DMS153 (cell line): ENCODE data around the gene ZNF687.

ENCODE experiments used
- DNase-seq: peaks from one replicate; lab custom pipeline; 2025; lab: John Stamatoyannopoulos, UW

ZNF687 gene

DNA sequence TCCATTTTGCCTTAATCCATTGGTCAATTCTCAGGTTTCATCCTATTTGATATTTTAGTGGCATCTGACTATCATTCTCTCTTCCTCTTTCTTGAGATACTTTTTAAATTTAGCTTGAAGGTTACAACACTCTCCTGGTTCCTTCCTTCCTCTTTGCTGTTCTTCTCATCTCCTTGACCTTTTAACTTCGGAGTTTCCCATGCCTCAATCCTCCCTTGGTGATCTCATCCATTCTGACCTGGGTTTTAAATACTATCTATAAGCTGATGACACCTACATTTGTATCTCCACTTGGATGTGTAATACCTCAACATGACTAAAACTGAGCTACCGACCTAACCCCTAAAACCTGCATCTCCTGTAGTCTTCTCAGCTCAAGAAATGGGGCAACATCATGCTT lies 4.8 kb upstream of the ZNF687 start:
- no peak for DNase-seq

DNA sequence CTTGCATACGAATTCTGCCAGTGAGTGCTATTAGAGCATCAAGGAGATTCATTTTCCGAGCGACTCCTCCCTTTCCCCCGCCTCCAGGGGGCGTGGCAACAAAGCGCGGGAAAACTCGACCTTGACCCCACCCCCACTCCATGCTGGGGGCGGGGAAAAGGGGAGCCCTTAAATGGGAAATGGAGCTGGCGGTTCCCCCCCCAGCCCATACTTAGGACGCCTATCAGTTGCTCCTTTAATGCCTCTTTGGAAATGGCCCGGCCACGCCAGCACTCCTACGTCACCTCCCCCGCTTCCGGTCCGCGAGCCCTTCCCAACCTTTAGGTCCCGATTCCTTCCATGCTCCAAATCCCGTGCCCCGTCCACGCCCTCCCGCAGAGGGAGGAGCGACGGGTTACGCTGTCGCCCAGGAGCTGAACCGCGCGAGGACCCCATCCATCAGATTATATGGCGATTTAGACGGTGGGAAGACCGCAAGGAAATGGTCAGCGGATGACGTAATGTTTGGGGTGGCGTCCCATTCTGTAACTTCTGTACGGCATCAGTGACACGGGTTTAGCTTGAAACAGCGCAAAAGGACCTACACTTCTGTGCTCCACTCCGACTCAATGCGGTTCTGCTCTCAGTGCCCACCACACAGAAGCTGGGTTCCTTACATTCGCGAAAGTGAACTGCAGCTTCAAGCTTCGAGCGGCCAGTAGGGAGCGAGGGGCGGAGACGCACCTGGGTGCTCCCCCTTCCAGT lies 702 bp upstream of the ZNF687 start:
- DNase-seq = peak; percentile 99

DNA sequence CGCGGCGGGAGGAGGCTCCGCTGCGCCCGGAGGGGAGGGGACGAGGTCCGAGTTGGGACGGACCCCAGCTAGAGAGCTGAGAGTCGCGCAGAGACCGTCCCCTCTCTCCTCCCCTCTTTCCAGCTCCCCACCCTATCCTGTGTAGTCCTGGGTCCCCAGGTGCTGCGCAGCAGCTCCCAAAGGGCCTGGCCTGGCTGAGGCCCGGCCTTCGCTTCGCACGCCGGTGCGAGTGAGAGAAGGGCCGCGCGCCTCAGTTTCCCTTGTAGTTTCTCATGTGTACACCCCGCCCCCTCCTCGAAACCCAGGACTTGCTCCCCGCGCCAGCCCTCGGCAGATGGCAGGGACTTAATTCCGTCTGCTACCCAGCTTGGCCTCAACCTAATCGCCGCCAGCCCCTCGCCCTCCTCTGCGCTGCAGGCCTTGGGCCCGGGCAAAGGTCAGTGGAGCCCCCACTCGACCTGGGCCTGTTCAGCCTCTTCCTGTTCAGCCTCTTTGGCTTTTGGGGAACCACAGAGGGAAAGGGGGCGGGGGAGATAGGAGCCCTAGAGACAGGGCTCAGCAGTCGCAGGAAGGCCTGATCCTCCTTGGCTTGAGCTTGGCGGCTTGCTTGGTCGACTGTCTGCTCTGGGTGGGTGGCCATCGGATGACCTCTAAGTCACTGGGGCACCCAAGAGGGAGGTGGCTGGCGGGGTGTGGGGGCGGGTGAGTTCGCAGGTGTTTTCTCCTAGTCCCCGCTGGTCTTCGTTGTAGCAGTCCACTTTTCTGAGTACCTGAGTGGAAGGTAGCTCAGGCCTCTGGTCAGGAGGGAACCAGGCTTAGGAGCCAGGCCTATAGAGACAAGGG lies 1.0 kb downstream of the ZNF687 start:
- no peak for DNase-seq

DNA sequence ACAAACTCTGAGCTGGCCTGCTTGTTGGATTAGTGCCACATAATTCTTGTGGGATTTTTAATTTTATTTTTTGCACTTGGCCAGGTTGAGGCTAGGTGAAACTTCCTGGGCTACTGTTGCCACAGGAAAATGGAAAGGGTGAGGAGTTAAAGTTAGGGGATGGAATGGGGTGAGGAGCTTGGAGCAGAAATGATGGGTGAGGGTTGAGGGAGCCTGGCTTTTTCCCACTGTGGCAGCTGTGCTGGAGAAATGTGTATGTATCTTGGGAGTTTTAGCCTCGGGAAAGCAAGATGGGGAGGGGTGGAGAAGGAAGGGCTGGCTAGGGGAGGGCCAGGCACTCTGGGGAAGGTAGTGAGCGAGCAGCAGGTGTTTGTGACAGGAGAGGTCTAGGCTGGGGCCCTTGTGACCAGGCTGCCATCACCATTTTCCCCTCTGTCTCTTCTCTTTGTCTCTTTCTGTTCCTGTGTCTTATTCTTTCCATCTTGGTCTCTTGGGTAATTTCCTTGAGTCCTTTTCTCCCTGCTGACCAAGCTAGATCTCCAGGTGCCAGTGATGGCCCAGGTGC lies 2.0 kb downstream of the ZNF687 start:
- no peak for DNase-seq

DNA sequence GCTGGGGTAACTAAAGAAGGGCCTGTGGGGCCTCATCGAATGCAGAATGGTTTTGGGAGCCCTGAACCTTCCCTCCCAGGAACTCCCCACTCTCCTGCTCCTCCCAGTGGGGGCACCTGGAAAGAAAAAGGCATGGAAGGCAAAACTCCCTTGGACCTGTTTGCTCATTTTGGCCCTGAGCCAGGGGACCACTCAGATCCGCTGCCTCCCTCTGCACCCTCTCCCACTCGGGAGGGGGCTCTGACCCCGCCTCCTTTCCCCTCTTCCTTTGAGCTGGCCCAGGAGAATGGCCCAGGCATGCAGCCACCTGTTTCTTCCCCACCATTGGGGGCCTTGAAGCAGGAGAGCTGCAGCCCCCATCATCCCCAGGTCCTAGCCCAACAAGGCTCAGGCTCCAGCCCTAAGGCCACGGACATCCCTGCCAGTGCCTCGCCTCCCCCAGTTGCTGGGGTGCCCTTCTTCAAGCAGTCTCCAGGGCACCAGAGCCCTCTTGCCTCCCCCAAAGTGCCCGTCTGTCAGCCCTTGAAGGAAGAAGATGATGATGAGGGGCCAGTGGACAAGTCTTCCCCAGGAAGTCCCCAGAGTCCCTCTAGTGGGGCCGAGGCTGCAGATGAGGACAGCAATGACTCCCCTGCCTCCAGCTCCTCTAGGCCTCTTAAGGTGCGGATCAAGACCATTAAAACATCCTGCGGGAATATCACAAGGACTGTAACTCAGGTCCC lies 4.7 kb downstream of the ZNF687 start:
- DNase-seq = no peak

DNA sequence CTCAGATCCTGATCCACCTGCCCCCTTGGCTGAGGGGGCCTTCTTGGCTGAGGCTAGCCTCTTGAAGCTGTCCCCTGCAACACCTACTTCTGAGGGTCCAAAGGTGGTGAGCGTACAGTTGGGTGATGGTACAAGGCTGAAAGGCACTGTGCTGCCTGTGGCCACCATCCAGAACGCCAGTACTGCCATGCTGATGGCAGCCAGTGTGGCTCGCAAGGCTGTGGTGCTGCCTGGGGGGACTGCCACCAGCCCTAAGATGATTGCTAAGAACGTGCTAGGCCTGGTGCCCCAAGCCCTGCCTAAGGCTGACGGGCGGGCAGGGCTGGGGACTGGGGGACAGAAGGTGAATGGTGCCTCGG lies 5.2 kb downstream of the ZNF687 start:
- no peak for DNase-seq

DNA sequence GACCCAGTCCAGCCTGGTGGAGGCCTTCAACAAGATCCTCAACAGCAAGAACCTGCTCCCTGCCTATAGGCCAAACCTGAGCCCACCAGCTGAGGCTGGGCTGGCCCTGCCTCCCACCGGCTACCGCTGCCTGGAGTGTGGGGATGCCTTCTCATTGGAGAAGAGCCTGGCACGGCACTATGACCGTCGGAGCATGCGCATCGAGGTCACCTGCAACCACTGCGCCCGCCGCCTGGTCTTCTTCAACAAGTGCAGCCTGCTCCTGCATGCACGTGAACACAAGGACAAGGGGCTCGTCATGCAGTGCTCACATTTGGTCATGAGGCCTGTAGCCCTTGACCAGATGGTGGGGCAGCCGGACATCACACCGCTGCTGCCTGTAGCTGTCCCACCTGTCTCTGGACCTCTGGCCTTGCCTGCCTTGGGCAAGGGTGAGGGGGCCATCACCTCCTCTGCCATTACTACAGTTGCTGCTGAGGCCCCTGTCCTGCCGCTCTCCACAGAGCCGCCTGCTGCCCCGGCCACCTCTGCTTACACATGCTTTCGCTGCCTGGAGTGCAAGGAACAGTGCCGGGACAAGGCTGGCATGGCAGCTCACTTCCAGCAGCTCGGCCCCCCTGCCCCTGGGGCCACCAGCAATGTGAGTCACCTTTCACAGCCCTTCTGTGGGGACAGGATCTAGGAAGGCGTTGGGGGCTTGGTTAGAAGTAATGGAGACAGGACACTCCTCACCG lies 5.8 kb downstream of the ZNF687 start:
- no peak for DNase-seq

DNA sequence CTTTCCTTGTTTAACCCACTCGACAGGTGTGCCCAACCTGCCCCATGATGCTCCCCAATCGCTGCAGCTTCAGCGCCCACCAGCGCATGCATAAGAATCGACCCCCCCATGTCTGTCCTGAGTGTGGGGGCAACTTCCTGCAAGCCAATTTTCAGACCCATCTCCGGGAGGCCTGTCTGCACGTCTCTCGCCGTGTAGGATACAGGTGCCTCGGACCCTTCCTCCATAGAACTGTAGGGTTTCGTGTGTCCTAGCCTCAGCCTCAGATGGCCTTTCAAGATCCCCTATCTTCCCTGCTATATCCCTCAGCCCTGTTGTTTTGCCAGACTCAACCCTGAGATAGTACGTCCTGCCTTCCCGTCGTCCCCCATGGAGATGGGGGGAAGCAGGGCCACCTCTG lies 6.4 kb downstream of the ZNF687 start:
- DNase-seq = no peak

DNA sequence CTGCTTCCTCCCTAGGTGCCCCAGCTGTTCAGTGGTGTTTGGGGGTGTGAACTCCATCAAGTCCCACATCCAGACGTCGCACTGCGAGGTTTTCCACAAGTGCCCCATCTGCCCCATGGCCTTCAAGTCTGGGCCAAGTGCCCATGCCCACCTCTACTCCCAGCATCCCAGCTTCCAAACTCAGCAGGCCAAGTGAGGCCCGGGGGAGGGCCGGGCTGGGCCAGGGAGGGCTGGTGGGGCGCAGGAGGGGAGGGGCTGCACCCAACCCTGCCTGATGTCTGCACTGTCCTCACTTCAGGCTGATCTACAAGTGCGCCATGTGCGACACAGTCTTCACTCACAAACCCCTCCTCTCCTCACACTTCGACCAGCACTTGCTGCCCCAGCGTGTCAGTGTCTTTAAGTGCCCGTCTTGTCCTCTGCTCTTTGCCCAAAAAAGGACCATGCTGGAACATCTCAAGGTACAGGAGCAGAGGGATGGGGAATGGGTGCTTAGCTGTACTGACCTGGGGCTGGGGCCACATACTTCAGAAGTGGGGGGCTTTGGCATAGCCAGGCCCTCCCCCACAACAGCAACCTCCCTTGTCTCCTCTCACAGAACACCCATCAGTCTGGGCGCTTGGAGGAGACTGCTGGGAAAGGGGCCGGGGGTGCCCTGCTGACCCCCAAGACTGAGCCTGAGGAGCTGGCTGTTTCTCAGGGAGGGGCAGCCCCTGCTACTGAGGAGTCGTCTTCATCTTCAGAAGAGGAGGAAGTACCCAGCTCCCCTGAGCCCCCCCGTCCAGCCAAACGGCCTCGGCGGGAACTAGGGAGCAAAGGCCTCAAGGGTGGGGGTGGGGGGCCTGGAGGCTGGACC lies 7.2 kb downstream of the ZNF687 start:
- no peak for DNase-seq

DNA sequence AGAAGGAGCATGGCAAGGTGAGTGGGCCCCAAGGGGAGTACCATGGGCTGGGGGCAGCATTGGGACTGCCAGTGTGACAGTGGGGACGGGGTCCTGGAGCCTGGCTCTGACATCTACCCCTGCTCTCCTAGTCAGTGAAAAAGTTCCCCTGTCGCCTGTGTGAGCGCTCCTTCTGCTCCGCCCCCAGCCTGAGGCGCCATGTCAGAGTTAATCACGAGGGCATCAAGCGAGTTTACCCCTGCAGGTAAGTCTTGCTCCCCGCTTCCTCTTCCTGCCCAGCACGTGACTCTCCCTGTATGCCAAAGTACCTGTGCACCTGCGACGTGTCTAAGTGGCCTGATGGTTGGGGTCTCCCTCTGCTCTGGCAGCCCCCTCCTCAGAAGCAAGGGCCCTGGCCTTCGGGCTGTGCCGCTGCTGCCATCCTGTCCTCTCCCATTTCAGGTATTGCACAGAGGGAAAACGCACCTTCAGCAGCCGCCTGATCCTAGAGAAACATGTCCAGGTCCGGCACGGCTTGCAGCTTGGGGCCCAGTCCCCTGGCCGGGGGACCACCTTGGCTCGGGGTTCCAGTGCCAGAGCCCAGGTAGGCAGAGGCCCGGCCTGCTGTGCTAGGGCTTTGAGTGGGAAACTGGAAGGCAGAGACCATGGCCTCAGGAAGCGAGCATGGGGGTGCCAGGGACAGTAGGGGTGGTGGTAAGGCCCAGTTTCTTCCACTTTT lies 8.1 kb downstream of the ZNF687 start:
- no peak for DNase-seq

DNA sequence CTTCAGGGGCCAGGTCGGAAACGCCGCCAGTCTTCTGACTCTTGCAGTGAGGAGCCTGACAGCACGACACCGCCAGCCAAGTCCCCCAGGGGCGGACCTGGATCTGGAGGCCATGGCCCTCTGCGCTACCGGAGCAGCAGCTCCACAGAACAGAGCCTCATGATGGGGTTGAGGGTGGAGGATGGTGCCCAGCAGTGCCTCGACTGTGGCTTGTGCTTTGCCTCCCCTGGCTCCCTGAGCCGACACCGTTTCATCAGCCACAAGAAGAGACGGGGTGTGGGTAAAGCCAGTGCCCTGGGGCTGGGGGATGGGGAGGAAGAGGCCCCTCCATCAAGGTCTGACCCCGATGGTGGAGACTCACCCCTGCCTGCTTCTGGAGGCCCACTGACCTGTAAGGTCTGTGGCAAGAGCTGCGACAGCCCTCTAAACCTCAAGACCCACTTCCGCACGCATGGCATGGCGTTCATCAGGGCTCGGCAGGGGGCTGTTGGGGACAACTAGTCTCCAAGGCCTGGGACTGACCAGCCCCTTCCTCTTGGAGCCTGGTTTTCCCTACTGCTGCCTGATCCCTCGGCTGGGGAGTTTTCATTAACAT lies 8.7 kb downstream of the ZNF687 start:
- no peak for DNase-seq

DNA sequence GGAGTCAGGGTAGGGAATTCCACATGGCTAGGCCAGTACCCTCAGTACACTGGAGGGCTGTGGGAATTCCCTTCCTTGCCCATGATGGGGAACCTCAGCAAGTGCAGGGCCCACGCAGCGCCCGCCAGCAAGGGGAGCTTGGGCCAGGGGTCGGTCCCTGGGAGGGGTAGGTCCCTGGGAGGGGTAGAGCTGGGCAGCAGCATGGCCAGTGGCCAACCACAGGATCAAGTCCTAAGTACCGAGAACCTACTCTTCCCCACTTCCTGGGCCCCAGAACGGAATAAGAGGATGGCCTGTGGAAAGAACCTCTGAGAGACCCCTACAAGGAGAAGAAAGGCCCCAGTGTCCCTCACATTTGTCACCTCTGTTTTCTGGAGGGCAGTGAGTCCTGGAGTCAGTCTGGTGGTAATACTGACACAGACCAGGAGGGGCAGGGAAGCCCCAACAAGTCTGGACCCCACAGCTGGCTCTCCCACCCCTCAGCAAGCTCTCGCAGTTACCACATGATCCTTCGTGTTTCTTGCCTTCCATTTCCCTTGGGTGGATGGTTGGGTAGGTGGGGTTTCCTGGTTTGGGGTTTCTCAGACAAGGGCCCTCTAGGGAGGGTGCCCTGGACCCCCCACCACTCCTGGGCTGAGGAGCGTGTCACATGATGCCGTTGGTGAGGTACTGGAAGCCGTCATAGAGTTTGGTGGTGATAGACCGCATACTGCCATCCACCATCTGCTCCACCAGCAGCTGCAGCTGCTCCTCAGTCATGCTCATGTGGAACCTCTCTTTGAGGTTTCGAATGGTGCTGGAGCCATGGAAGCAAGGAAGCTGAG lies 10.3 kb downstream of the ZNF687 start:
- DNase-seq = no peak

DNA sequence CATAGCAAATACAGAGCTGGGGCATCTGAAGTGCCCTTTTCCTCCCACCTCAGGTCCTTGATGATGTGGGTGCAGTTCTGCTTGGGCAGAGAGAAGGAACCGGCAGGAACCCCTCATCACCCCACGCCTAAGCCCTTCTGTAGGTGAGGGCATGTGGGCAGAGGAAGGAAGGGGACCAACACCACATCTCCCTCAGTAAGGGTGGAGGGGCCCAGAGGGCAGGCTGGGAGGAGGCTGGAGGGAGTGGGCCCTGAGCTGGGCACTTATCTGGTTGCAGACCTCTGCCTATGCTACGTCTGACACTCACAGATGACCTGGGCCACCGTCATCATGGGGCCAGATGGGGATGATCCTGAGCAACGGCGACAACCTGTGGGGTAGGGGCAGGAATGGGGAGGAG lies 11.0 kb downstream of the ZNF687 start:
- DNase-seq = no peak

DNA sequence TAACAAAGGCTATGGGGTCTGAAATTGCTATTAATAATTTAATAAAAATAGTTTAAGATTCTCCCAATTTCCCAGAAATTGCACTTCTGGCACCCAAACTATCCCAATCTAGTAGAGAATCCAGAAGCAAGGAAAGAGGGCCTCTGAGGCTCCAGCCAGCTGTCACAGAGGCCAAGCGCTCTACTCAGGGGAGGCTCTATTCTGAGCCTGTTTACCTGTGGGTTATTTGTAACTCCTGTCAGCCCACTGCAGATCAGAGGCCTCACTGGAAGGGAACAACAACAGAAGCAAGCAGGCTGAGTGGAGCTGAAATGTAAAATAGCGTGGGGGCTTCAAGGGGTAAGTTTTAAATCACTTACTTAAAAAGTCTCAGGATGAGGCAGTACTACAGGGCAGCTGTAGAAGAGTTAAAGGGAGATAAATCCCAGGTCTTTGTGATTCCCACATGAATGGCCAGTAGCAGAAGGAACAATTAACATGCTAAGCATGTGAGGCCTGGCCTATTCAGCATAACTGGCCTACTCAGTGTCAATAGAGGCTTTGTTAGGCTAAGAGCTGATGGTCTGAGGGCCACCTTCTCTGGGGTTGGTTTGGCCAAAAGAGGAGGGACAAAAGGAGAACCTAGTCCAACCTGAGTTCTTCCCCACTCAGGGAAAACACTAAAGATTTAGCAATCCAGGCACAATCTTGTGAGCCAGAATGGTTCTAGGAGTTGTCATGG lies 12.8 kb downstream of the ZNF687 start:
- DNase-seq = no peak

DNA sequence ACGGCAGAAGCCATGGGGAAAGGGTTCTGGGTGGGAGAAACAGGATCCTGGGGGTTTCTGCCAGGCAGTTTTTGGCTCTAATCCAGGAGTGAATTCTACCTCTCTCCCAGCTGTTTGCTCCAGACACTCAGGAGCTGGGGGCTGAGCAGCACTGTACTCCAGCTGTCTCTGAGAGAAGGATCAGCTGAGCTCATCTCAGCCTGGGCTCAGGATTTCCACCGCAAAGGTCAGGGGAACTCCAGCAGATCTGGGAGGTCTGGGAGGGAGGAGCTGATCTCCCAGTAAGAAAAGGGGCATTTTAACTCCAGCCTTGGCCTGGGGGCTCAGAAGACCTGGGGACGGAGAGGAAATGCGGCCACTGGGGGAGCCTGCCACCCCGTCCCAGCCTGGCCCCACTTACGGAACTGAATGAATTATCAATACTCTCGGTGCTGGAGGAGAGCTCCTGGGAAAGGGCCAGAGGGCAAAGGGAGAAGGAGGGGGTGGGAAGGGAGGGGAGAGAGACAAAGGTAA lies 27.8 kb downstream of the ZNF687 start:
- DNase-seq = no peak

DNA sequence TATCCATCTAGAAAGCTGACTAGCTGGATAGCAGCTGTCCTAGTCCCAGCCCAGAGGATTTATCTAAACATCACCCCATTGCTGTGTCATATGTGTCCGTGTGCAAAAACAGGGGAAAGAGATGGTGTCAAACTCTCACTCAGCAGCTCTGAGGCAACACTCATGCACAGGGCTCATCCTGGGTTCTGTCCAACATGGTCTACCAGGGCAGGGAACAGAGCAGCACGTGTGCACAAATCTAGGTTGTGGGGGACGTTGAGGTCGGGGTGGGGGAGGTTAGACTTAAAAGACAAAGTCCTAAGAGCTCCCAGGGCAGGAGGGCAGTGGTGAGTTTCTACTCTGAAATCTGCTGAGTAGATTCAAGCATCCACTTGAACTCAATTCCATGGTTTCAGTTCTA lies 28.9 kb downstream of the ZNF687 start:
- no peak for DNase-seq

DNA sequence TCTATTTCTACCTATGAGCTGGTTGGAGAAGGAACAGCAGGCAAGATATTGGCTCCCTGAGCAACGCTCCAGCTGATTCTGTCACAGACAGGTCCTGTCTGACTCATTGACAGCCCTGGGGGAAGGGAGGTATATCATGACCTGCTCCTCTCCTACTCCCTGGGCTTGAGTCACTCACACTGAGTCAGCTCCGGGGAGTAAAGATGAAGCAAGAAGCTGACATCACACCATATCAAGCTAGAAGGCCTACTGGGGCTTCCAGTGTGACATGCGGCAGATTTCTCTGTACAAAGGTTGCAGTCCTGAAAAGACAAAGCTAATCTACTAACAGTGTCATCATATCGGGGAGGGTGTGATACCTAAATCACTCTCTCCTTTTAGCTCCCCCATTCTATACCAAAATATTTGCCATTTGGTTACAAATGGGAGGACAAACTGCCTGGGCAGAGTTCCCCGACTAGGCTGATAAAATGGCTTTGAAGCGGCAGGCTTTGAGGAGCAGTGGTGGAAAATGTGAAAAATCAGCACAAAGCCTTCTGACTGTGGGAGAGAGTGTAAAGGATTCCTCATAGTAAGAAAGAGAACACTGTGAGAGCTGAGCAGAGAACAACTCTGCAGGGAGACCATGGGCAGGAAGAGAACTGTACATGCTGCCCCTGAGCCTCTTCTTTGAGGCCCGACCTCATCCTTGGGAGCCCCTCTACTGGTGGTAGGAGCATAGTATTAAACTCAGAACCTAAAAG lies 29.7 kb downstream of the ZNF687 start:
- no peak for DNase-seq
